ENCODE results near the gene OTUB1.

The OTUB1 gene

DNA sequence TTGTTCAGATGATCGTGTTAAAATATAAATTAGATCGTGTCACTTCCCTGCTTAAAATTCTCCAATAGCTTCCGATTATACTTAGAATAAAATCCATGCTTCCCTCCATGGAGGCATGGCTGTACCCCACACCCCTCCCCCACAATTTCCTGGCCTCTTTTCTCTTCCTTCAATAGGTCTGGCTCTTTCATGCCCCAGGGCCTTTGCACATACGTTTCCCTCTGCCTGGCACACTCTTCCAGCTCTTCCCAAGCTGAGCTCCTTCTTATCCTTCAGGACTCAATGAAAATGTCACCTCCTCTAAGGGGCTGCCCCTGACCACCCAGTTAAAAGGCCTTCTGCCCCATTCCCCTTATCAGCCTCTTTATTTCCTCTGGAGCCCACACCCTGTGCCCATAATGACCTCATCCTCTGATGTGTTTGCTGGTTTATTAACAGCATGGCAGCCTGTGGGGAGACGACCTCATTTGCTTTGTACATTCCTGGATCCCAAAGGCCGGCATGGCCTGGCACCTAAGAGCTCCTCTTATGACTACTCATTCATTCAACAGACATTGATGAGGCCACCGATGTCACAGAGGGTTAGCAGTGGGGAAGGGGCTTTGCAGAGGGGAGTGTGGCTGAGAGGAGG, 40.5 kb downstream of the OTUB1 start:
- TF ChIP-seq, protein P1, sequence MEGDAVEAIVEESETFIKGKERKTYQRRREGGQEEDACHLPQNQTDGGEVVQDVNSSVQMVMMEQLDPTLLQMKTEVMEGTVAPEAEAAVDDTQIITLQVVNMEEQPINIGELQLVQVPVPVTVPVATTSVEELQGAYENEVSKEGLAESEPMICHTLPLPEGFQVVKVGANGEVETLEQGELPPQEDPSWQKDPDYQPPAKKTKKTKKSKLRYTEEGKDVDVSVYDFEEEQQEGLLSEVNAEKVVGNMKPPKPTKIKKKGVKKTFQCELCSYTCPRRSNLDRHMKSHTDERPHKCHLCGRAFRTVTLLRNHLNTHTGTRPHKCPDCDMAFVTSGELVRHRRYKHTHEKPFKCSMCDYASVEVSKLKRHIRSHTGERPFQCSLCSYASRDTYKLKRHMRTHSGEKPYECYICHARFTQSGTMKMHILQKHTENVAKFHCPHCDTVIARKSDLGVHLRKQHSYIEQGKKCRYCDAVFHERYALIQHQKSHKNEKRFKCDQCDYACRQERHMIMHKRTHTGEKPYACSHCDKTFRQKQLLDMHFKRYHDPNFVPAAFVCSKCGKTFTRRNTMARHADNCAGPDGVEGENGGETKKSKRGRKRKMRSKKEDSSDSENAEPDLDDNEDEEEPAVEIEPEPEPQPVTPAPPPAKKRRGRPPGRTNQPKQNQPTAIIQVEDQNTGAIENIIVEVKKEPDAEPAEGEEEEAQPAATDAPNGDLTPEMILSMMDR (IDR thresholded peaks at IDR 0.05; ENCODE audit: extremely low read depth, missing control alignments) = no peak
- no peak for DNase-seq (ENCODE audit: low spot score)

DNA sequence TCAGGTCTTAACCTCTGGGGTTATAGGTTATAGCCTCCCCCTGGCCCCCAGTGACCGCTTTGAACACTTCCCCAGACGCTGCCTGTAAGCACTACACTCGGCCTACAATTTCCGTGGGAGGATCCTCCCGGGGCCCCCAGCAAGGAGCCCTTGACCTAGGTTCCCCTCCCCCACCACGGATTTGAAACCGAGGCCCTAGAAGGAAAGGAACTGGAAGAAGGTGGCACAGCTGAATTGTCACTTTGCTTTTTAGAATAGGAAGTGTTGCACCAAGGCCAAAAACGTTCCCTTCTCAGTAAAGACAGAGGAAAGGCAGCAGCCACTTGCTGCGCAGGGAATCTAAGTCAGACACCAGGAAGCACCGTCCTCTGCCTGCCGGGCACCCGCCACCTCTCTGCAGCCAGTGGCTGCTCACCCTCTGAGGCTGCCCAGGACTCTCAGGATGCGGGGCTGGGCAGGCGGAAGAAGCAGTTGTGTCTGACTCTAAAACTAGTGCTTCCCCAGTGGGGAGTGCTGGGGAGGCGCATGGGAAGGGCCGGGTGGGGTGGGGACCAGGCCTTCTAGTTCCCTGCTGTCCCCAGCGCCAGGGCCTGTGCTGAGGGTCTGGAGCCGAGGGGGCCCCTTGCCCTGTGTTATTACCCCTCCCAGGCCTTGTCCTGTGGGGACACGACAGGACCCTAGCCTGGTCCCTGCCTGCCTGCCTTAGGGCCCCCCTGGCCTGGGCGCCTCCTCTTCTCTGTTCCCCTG, 41.6 kb downstream of the OTUB1 start:
- TF ChIP-seq, protein P1 (IDR thresholded peaks at IDR 0.05; ENCODE audit: extremely low read depth, missing control alignments) = no peak
- DNase-seq (ENCODE audit: low spot score) = no peak

DNA sequence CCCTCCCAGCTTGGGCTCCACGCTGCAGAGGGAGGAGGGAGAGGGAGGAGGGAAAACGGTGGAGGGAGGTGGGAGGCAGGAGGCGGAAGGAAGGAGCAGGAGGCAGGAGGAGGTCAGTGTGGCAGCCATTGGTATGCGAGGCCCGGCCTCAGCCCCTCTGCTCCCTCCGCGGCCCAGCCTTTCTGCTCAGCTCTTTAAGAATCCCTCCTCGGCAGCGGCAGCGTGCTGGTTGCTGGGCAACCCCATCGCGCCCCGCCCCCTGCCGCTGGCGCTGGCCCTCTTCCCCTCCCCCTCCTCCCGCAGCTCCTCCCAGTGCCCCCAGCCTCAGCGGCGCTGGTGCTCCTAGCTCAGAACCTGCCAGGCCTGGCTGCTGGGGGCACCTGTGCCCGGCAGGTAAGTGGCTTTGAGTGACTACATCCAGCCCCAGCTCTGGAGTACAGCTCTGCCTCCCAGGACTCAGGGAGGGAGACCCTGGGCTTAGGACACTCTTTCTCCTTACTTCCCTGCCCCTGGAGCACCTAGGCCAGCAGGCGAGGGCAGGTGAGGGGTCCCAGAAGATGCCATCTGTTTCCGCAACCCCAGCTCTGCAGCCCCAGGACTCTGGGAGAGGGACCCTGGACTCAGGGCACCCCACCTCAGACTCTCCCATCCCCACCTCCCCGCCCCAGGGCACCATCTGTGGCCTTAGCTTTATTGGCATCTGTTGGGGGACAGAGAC, 42.3 kb downstream of the OTUB1 start:
- DNase-seq (ENCODE audit: low spot score) = no peak
- TF ChIP-seq, protein P1 (IDR thresholded peaks at IDR 0.05; ENCODE audit: extremely low read depth, missing control alignments) = no peak

DNA sequence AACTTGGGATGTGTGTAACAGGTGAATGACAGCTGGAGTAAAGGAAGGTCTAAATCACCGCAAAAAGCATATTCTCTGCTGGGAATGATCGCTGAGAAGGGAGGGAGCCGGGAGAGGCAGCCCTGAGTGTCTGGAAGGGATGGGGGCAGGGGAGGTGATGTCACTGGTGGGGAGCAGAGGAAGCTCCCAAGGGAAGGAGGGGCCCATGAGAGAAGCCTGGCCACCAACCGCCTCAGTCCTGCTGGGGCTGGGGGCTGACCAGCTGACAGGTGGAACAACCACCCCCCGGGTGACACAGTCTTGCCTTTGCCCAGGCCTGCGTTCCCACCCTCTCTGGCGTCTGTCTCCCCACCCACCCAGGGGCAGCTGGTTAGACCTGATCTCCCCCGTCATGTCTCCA, 43.5 kb downstream of the OTUB1 start:
- DNase-seq (ENCODE audit: low spot score) = no peak
- TF ChIP-seq, protein P1 (IDR thresholded peaks at IDR 0.05; ENCODE audit: extremely low read depth, missing control alignments) = no peak

DNA sequence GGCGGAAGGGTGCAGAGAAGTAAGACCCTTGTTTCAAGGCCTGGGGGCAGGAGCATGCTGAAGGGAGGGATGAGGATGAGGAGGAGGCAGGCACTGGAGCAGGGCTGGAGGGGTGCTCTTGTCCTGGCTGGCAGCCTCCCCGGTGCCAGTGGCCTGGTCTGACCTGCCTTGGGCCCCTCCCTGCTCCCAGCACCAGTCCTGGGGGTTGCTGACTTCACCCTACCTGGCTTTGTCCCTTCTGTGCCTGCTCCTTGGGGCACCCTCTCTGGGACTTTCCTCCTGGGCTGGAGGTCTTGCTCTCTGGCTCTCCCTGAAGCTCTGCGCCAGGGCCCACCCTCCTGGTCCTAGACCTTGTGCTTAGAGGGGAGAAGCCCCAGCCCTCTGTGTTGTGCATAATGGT, 44.8 kb downstream of the OTUB1 start:
- TF ChIP-seq, protein P1 (IDR thresholded peaks at IDR 0.05; ENCODE audit: extremely low read depth, missing control alignments) = no peak
- no peak for DNase-seq (ENCODE audit: low spot score)

DNA sequence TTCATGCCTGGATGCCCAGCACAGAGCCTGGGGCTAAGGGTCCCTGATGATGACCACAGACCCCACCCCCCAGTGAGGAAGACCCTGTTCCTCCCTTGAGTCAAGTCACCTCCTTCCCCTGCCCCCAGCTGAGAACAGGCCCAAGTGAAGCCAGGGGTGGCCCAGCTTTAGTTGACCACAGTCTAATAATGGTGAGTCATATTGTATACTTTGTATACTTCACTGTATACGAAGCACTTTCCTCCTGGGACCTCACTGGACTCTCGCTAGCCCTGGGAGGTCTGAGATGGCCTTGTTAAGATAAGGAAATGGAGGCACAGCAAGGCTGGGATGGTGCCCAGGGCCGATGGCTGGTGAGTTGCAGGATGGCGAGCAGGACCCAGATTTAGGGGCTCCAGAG, 45.8 kb downstream of the OTUB1 start:
- TF ChIP-seq, protein P1 (IDR thresholded peaks at IDR 0.05; ENCODE audit: extremely low read depth, missing control alignments) = no peak
- no peak for DNase-seq (ENCODE audit: low spot score)

DNA sequence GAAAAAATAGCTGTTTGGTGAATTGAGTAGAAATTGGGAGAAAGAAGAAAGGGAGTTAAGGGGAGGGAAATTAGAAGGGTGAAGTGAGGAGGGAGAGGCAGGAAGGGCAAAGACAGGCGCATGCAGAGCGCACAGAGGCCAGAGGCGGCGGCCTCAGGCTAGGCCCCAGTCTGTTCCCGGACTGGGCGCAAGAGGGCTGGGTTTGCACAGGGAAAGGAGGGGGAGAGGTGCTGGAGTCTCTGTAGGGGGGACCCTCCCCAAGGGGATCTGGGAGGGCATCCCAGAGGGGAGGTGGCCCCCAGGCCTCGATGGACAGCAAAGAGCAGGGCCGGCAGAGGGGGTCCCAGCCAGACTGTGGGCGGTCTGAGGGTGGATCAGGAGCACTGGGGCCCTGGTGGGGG, 48.2 kb downstream of the OTUB1 start:
- TF ChIP-seq, protein P1 (IDR thresholded peaks at IDR 0.05; ENCODE audit: extremely low read depth, missing control alignments) = no peak
- DNase-seq (ENCODE audit: low spot score) = no peak

All from GM20000 (cell line).